ENCODE measurements around the gene FGF14. TPM values are rescaled to one million over a fixed set of nuclear protein-coding genes. Genes with fewer than 3 reads are reported as not detected.

The FGF14 gene
- total and polyA plus RNA-seq, 2 experiments from 2014 or later: 0.03 TPM; not detected in 1

- DNase-seq (ENCODE audit: low spot score): no peak
- no peak overlapping the region for H2AFZ ChIP-seq
- no peaks in the 10 kb centered on the region for H3K36me3 ChIP-seq (ENCODE audit: insufficient read depth)
- H3K27ac ChIP-seq (ENCODE audit: low read depth): no peak overlapping the region
- no peaks in the 10 kb centered on the region for H3K27me3 ChIP-seq (ENCODE audit: insufficient read depth)
- H3K9me3 Mint-ChIP-seq: no peaks in the 10 kb centered on the region
- no peak overlapping the region; the same call in 1 of the 2 replicates for H3K27ac Mint-ChIP-seq
- H3K4me1 ChIP-seq (ENCODE audit: insufficient read depth): no peaks in the 10 kb centered on the region
- H4K20me1 ChIP-seq (replicated peaks; ENCODE audit: insufficient read depth): no peaks in the 10 kb centered on the region
- ATAC-seq: no peak
- H3K79me2 ChIP-seq (replicated peaks; ENCODE audit: insufficient read depth): no peaks in the 10 kb centered on the region
- H3F3A ChIP-seq (replicated peaks; ENCODE audit: low read depth): no peaks in the 10 kb centered on the region
- no peak overlapping the region for H3K4me3 Mint-ChIP-seq
- H3K4me2 ChIP-seq: no peak overlapping the region
- H3K4me3 ChIP-seq: no peak overlapping the region
- peaks cover 9% of the 10 kb centered on the region for H3K4me1 Mint-ChIP-seq
- no peaks in the 10 kb centered on the region for H3K36me3 Mint-ChIP-seq (ENCODE audit: low read depth)
- no peaks in the 10 kb centered on the region for H3K9me2 ChIP-seq (ENCODE audit: insufficient read depth)
- TF ChIP-seq CREB1 (CRISPR knock-in tag; IDR thresholded peaks at IDR 0.05; ENCODE audit: low read depth): no peak
- no peak for TF ChIP-seq REST (IDR thresholded peaks at IDR 0.05; ENCODE audit: unreplicated experiment)
- no peak for TF ChIP-seq ZNF114 (CRISPR knock-in tag; IDR thresholded peaks at IDR 0.05)
- no peak for TF ChIP-seq ZNF331 (CRISPR knock-in tag; IDR thresholded peaks at IDR 0.05; ENCODE audit: low read depth)
- TF ChIP-seq STAT1 (IDR thresholded peaks at IDR 0.05; ENCODE audit: unreplicated experiment): no peak
- no peak for TF ChIP-seq CTCF (conservative IDR thresholded peaks at IDR 0.05; ENCODE audit: low read depth in 2 of 2)
- TF ChIP-seq, protein P1, sequence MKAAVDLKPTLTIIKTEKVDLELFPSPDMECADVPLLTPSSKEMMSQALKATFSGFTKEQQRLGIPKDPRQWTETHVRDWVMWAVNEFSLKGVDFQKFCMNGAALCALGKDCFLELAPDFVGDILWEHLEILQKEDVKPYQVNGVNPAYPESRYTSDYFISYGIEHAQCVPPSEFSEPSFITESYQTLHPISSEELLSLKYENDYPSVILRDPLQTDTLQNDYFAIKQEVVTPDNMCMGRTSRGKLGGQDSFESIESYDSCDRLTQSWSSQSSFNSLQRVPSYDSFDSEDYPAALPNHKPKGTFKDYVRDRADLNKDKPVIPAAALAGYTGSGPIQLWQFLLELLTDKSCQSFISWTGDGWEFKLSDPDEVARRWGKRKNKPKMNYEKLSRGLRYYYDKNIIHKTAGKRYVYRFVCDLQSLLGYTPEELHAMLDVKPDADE (IDR thresholded peaks at IDR 0.05): no peak
- TF ChIP-seq NANOG (IDR thresholded peaks at IDR 0.05; ENCODE audit: borderline replicate concordance): no peak
- no peak for TF ChIP-seq ZNF462 (CRISPR knock-in tag; IDR thresholded peaks at IDR 0.05)
- TF ChIP-seq EZH2phosphoT487 (IDR thresholded peaks at IDR 0.05; ENCODE audit: unreplicated experiment): no peak
- H3K27me3 Mint-ChIP-seq (ENCODE audit: insufficient read depth, low read depth, poor library complexity): no peaks in the 10 kb centered on the region
These were observed 526.8 kb downstream of the FGF14 start for GRCh38 chr13:101875091-101875490.

Data from GM23338 (cell line).